HepG2 (cell line): ENCODE data around the gene ATXN7L2. TPM values are rescaled to one million over a fixed set of nuclear protein-coding genes. Genes with fewer than 3 reads are reported as not detected.
A peak's percentile ranks its signal among the peaks of the same experiment; 100 is the strongest.

ENCODE experiments used
- ATF5 ChIP-seq: sonication (generic); formaldehyde crosslinking; IDR thresholded peaks from 2 replicates; pipeline ENCODE4 v1.4.0; 2020; ENCODE audit warnings: mild to moderate bottlenecking, low read depth, missing genetic modification reagents
- HMG20B ChIP-seq: conservative IDR thresholded peaks from 2 replicates; pipeline ENCODE4 v1.6.1; 2016; ENCODE audit warnings: missing genetic modification reagents, missing compliant biosample characterization
- KDM5A ChIP-seq: fragments of 200-600 bp; sonication (generic); IDR thresholded peaks from 2 replicates; pipeline ENCODE4 v1.7.0; 2018; ENCODE audit warnings: antibody characterized with exemption, mild to moderate bottlenecking, low read length, borderline replicate concordance
- LCORL ChIP-seq, 2 experiments: fragments of 450-650 bp in 1 of 2; sonication (generic) in 1 of 2; formaldehyde crosslinking in 1 of 2; IDR thresholded peaks; 2 replicates each; pipeline versions ENCODE4 v1.5.0 to v1.6.1; 2017 to 2020; ENCODE audit warnings: antibody characterized with exemption in 1 of 2, missing genetic modification reagents in 1 of 2
- ZNF558 ChIP-seq: sonication (generic); formaldehyde crosslinking; IDR thresholded peaks from 2 replicates; pipeline ENCODE4 v1.9.0; 2022; ENCODE audit warnings: mild to moderate bottlenecking, missing genetic modification reagents, borderline replicate concordance
- ZNF619 ChIP-seq: sonication (generic); formaldehyde crosslinking; IDR thresholded peaks from 2 replicates; pipeline ENCODE4 v1.4.0; 2020; ENCODE audit warnings: mild to moderate bottlenecking, missing genetic modification reagents
- polyA plus RNA-seq, 8 experiments: library from polyadenylated mRNA; depleted of rRNA in 3 of 8; stranded (reverse) in 7 of 8; unstranded in 1 of 8; fragments of >200 nt; fragmentation: Illumina TruSeq in 4 of 8; extraction: Trizol in 4 of 8; gene quantifications; 2 replicates each; pipeline versions ENCODE4 v1.2.1 to v1.2.3, GENCODE V29; 2011 to 2016; ENCODE audit warnings: low read depth in 4 of 8, missing spikeins in 1 of 8, mixed read lengths in 1 of 8; ENCODE audit not compliant: insufficient read depth in 1 of 8
- total RNA-seq, 5 experiments: library from RNA; depleted of rRNA; stranded (reverse); fragments of >200 nt; fragmentation: Illumina TruSeq; extraction: Trizol; gene quantifications; 2 replicates each; pipeline ENCODE4 v1.2.3, GENCODE V29; 2016; ENCODE audit warnings: low read depth in 1 of 5
- TF ChIP-seq, protein P1 (sequence below): sonication (generic); formaldehyde crosslinking; IDR thresholded peaks from 2 replicates; pipeline ENCODE4 v1.4.0; 2020; ENCODE audit warnings: missing genetic modification reagents
- TF ChIP-seq, protein P2 (sequence below): sonication (generic); formaldehyde crosslinking; IDR thresholded peaks from 2 replicates; pipeline ENCODE4 v1.4.0; 2020; ENCODE audit warnings: missing genetic modification reagents
- TF ChIP-seq, protein P3 (sequence below): sonication (generic); formaldehyde crosslinking; conservative IDR thresholded peaks from 2 replicates; pipeline ENCODE4 v1.4.0; 2020; ENCODE audit warnings: mild to moderate bottlenecking, missing genetic modification reagents, moderate library complexity

Gene ATXN7L2
- total and polyA plus RNA-seq, 2 of the 13 experiments (the other 11 are each of a cell fraction or from before 2014, with no cell fraction given), result 2.7 to 2.8 TPM

GRCh38 chr1:109483672-109484518 is at the start of gene ATXN7L2 (continued):
- TF ChIP-seq, protein P1, sequence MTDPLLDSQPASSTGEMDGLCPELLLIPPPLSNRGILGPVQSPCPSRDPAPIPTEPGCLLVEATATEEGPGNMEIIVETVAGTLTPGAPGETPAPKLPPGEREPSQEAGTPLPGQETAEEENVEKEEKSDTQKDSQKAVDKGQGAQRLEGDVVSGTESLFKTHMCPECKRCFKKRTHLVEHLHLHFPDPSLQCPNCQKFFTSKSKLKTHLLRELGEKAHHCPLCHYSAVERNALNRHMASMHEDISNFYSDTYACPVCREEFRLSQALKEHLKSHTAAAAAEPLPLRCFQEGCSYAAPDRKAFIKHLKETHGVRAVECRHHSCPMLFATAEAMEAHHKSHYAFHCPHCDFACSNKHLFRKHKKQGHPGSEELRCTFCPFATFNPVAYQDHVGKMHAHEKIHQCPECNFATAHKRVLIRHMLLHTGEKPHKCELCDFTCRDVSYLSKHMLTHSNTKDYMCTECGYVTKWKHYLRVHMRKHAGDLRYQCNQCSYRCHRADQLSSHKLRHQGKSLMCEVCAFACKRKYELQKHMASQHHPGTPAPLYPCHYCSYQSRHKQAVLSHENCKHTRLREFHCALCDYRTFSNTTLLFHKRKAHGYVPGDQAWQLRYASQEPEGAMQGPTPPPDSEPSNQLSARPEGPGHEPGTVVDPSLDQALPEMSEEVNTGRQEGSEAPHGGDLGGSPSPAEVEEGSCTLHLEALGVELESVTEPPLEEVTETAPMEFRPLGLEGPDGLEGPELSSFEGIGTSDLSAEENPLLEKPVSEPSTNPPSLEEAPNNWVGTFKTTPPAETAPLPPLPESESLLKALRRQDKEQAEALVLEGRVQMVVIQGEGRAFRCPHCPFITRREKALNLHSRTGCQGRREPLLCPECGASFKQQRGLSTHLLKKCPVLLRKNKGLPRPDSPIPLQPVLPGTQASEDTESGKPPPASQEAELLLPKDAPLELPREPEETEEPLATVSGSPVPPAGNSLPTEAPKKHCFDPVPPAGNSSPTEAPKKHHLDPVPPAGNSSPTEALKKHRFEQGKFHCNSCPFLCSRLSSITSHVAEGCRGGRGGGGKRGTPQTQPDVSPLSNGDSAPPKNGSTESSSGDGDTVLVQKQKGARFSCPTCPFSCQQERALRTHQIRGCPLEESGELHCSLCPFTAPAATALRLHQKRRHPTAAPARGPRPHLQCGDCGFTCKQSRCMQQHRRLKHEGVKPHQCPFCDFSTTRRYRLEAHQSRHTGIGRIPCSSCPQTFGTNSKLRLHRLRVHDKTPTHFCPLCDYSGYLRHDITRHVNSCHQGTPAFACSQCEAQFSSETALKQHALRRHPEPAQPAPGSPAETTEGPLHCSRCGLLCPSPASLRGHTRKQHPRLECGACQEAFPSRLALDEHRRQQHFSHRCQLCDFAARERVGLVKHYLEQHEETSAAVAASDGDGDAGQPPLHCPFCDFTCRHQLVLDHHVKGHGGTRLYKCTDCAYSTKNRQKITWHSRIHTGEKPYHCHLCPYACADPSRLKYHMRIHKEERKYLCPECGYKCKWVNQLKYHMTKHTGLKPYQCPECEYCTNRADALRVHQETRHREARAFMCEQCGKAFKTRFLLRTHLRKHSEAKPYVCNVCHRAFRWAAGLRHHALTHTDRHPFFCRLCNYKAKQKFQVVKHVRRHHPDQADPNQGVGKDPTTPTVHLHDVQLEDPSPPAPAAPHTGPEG, result 0 out of 2 replicates have a peak, but pooled peaks have one; percentile 24
- TF ChIP-seq LCORL (IDR thresholded peaks at IDR 0.05) (no peak), LCORL (CRISPR knock-in tag; IDR thresholded peaks at IDR 0.05) (peak; percentile 35; the same call in 1 of the 2 replicates), ATF5 (CRISPR knock-in tag) (no peak), HMG20B (no peak), KDM5A (peak; percentile 66), ZNF619 (CRISPR knock-in tag) (no peak), ZNF558 (CRISPR knock-in tag) (peak; percentile 78; the same call in 1 of the 2 replicates)
- TF ChIP-seq, protein P2, sequence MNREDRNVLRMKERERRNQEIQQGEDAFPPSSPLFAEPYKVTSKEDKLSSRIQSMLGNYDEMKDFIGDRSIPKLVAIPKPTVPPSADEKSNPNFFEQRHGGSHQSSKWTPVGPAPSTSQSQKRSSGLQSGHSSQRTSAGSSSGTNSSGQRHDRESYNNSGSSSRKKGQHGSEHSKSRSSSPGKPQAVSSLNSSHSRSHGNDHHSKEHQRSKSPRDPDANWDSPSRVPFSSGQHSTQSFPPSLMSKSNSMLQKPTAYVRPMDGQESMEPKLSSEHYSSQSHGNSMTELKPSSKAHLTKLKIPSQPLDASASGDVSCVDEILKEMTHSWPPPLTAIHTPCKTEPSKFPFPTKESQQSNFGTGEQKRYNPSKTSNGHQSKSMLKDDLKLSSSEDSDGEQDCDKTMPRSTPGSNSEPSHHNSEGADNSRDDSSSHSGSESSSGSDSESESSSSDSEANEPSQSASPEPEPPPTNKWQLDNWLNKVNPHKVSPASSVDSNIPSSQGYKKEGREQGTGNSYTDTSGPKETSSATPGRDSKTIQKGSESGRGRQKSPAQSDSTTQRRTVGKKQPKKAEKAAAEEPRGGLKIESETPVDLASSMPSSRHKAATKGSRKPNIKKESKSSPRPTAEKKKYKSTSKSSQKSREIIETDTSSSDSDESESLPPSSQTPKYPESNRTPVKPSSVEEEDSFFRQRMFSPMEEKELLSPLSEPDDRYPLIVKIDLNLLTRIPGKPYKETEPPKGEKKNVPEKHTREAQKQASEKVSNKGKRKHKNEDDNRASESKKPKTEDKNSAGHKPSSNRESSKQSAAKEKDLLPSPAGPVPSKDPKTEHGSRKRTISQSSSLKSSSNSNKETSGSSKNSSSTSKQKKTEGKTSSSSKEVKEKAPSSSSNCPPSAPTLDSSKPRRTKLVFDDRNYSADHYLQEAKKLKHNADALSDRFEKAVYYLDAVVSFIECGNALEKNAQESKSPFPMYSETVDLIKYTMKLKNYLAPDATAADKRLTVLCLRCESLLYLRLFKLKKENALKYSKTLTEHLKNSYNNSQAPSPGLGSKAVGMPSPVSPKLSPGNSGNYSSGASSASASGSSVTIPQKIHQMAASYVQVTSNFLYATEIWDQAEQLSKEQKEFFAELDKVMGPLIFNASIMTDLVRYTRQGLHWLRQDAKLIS (CRISPR knock-in tag), result no peak
- TF ChIP-seq, protein P3, sequence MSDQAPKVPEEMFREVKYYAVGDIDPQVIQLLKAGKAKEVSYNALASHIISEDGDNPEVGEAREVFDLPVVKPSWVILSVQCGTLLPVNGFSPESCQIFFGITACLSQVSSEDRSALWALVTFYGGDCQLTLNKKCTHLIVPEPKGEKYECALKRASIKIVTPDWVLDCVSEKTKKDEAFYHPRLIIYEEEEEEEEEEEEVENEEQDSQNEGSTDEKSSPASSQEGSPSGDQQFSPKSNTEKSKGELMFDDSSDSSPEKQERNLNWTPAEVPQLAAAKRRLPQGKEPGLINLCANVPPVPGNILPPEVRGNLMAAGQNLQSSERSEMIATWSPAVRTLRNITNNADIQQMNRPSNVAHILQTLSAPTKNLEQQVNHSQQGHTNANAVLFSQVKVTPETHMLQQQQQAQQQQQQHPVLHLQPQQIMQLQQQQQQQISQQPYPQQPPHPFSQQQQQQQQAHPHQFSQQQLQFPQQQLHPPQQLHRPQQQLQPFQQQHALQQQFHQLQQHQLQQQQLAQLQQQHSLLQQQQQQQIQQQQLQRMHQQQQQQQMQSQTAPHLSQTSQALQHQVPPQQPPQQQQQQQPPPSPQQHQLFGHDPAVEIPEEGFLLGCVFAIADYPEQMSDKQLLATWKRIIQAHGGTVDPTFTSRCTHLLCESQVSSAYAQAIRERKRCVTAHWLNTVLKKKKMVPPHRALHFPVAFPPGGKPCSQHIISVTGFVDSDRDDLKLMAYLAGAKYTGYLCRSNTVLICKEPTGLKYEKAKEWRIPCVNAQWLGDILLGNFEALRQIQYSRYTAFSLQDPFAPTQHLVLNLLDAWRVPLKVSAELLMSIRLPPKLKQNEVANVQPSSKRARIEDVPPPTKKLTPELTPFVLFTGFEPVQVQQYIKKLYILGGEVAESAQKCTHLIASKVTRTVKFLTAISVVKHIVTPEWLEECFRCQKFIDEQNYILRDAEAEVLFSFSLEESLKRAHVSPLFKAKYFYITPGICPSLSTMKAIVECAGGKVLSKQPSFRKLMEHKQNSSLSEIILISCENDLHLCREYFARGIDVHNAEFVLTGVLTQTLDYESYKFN (CRISPR knock-in tag), result peak; percentile 27; the same call in 1 of the 2 replicates
